HS-27A (cell line): Measurements from ENCODE around the gene ARHGAP24.
"Not testable (repeated sequence)": the region's sequence is repeated elsewhere in the genome, so short reads cannot be mapped to it uniquely, and the experiment has no call there.

Experiments used
- DNase-seq: peaks from one replicate; pipeline ENCODE4 v3.0.0-alpha.2; 2012; ENCODE audit warnings: low read depth, missing footprints

The ARHGAP24 gene

DNA sequence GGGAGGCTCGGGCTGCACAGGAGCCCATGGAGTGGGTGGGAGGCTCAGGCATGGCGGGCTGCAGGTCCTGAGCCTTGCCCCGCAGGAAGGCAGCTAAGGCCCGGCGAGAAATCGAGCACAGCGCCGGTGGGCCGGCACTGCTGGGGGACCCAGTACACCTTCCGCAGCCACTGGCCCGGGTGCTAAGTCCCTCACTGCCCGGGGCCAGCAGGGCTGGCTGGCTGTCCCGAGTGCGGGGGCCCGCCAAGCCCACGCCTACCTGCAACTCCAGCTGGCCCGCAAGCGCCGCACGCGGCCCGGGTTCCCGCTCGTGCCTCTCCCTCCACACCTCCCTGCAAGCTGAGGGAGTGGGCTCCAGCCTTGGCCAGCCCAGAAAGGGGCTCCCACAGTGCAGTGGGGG is 546.7 kb downstream of the ARHGAP24 start:
- DNase-seq = not testable (repeated sequence)

- no peak for DNase-seq
Observed at GRCh38 chr4:86026720-86027119, 551.8 kb downstream of the ARHGAP24 start.

DNA sequence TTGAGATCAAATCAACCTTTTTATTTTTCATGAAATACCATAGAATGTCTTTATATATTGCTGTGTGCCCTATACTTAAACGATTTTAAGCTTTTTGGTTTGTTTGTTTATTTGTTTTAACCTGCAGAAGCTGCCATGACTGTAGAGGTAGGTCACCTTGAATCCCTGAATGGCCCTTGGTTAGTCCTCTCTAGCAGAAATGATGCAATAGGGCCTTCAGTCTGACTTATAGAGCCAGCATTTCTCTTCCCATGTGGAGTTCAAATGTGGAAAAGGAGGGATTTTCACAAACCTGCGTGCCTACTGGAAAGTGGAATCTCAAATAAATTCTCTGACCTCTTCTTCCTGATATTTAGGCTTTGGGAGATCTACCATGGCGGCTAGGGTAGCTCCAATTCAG is 557.0 kb downstream of the ARHGAP24 start:
- no peak for DNase-seq

- no peak for DNase-seq
Observed at GRCh38 chr4:86032476-86033022, 557.6 kb downstream of the ARHGAP24 start.

DNA sequence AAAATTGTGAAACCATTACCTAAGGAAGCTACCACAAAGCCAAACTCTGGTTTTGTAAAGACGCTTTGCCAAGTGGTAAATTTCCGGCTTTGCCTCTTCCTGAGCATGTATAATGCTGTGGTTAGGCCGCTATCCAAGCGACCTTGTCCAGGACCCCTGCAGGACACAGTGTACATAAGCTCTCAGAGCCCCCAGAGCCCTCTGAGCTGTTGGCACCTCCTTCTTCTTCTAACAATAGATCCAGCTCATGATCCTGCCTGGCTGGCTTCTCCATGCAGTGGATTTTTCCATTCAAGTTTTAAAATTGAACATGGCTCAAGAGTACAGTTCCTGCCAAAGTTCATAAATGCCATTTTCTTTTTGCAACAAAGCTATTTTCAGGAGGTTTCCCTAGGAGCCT is 558.2 kb downstream of the ARHGAP24 start:
- no peak for DNase-seq

GRCh38 chr4:86034616-86035015 is 559.7 kb downstream of the ARHGAP24 start:
- no peak for DNase-seq

- DNase-seq = no peak
Observed at GRCh38 chr4:86035688-86036087, 560.7 kb downstream of the ARHGAP24 start.

DNA sequence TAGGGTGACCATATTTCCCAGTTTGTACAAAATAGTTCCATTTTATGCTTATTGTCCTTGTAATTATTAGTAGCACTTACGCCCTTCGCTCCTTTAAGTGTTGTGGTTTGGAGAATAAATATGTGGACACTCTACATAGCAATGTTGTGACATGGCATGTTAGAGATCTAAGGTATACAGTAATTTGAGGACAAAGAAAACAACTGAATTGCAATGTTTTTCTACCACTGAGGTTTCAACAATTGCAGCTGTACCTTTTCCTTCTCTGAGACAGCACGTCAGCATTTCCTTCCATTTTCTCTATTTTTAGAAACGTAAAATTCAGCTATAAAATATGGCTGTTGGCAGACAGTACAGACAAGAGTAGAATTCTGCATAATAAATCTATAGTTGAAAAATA is 561.8 kb downstream of the ARHGAP24 start:
- no peak for DNase-seq

GRCh38 chr4:86038037-86038436 is 563.1 kb downstream of the ARHGAP24 start:
- no peak for DNase-seq

- no peak for DNase-seq
Observed at GRCh38 chr4:86043755-86044592, 569.0 kb downstream of the ARHGAP24 start.

- no peak for DNase-seq
Observed at GRCh38 chr4:86044593-86044985, 569.6 kb downstream of the ARHGAP24 start.

GRCh38 chr4:86048426-86048825 is 573.5 kb downstream of the ARHGAP24 start:
- no peak for DNase-seq

GRCh38 chr4:86050496-86050895 is 575.5 kb downstream of the ARHGAP24 start:
- no peak for DNase-seq
